SW 1271 (cell line): Measurements from ENCODE around the gene IL17C.

Source experiments
- DNase-seq, 2 experiments: peaks; one replicate each; lab custom pipeline; 2025; lab: John Stamatoyannopoulos, UW

Gene IL17C

DNA sequence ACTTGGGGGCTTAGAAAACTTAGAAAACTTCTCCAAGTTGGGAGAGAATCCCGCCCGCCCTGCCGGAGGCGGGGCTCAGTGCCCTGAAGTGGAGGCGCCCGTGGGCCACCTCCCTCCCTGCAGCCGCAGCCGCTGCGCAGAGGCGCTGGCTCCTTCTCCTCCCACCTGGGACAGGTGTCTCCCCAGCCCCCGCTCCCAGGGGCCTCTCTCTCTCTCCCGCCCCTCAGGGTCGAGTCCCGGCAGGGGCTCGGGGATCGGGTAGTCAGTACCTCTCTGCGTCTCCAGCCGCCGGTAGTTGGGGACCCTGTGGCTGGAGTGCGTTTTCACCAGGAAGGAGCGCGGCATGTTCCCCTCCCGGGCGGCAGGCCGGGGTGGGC, 47.7 kb downstream of the IL17C start:
- DNase-seq = no peak

DNA sequence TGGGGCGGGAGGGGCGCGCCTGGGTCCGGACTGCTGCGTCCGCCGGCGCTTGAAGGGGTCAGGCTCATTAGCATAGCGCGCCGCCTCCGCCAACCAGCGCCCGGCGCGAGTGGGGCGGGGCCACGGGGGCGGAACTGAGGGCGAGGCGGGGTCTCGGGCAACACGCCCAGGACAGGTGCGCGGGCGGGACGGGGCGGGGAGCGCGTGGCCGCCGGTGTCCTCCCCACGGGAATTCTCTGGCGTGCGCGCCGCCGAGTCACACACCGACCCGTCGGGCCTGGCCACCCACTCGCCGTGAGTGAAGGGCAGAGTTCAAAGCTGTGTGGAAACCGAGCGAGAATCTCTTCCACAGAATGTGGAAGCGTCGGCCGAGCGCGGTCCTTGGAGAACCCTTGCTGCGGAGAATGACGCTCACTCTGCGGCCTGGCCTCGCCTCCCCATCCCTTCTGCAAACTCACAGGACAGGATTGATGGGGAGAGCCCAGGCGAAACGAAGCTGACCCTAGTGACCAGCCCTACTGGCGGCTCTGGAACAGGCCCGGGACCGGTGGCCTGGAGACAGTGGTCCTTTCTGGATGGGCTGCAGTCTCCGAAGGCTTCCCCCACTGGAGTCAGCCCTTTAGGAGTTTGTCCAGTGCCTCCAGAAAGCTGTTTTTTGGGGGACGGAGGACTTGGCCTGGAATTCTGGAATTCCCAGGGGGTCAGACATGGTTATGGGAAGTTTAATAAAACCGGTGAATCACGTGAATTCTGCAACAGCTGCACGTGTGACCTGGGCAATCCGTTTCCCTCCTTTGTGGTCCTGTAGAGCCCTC, 48.3 kb downstream of the IL17C start, which contains the start of gene SNAI3:
Gene SNAI3, minus strand, starts transcription at position 69 of the 815 bp plus-strand sequence. CDS start 101 bp downstream, outside the sequence.
- DNase-seq = peak in 1 of 2 experiments; percentile 27

DNA sequence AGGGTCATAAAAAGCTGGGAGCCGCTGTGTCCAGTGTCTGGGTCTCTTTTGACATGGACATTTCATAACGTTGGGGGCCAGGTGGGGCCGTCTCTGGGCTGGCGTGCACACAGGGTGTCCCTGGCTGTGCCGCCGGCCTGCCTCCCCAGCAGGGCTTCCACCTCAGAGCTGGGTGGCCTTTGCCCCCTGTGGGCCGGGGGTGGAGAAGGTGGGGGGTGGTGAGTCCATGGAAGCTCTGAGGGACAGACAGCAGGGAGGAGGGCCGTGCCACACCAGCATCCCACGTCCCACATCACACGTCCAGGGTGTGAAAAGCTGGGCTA, 48.8 kb downstream of the IL17C start:
- no peak for DNase-seq

DNA sequence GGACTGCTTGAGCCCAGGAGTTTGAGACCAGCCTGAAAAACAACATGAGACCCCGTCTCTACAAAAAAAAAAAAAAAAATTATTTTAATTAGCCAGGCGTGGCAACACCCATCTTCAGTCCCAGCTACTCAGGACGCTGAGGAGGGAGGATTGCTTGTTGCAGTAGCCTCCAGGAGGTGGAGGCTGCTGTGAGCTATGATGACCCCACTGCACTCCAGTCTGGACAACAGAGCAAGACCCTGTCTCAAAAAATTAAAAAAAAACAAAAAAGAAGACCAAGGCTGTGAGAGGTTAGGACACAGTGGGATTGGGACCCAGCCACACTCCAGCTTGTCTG, 49.3 kb downstream of the IL17C start:
- no peak for DNase-seq

DNA sequence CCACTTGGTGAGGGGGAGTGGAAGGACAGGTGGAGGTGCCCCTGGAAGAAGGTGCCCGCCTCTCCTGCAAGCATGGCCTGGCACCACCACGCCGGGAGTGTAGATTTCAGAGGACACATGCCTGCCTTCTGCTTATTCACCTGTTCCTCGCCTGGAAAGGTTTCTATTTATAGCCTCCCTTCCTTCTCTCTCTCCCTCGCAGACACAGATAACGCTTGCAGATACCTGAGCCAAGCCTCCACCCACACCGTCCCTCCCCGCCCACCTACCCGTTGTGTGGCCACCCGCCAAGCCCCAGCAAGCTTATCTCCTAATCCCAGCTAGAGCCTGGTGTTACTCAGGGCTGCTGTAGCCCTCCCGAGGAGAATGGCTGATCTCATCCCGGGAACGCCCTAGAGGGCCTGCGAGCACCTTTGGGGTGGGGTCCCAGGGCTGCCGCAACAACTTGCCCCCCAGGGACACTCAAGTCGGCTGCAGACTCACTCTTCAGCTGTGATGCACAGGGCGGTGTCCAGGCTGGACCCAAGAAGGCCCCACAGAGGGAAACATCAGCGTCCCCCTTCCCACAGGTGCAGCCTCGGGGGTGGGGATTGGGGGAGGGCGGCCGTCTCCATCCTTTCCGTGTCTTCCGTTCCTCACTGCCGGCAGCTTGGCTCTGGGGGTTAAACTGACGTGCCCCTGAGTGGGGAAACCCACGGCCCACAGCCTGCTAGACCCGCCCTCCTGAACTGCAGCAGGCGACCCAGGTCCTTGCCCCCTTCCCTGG, 49.8 kb downstream of the IL17C start:
- no peak for DNase-seq
